Hepatocyte (in vitro differentiated cells): ENCODE measurements around the gene SPINK8.

Source experiments
- CTCF ChIP-seq: fragments of 200-600 bp; sonication (generic); IDR thresholded peaks from 2 replicates; pipeline ENCODE4 v1.5.1; 2016; ENCODE audit warnings: antibody characterized with exemption, mild to moderate bottlenecking; ENCODE audit not compliant: poor library complexity
- EZH2 ChIP-seq: fragments of 200-600 bp; sonication (generic); IDR thresholded peaks from 2 replicates; pipeline ENCODE4 v1.6.1; 2016; ENCODE audit warnings: antibody characterized with exemption, mild to moderate bottlenecking, borderline replicate concordance

GRCh38 chr3:48297111-48297810, 36.2 kb downstream of the SPINK8 start:
- TF ChIP-seq CTCF (no peak), EZH2 (no peak)
